CD4-positive, alpha-beta T cell (primary cell): Measurements from ENCODE around the gene AGAP1. TPM values are rescaled to one million over a fixed set of nuclear protein-coding genes. Genes with fewer than 3 reads are reported as not detected.

Source experiments
- ATAC-seq: fragments of 200-7000 bp; cut with Tn5 transposase; one replicate; pipeline ENCODE4 v1.10.0; 2022; ENCODE audit warnings: mild to moderate bottlenecking; ENCODE audit not compliant: poor library complexity
- CTCF ChIA-PET: fragments of 350-600 bp; sonication (Branson Sonifier 250); formaldehyde crosslinking; loops from one replicate; lab custom pipeline; 2021; ENCODE audit warnings: antibody characterized with exemption, inconsistent platforms; lab: Charles Lee
- POLR2A ChIA-PET: fragments of 350-600 bp; sonication (Branson Sonifier 250); formaldehyde crosslinking; loops from one replicate; lab custom pipeline; 2021; ENCODE audit warnings: antibody characterized with exemption, inconsistent platforms; lab: Charles Lee
- DNase-seq, 14 experiments: peaks; one replicate each; pipeline ENCODE4 v3.0.0-alpha.2; 2013 to 2020; ENCODE audit warnings: mixed read lengths in 2 of 14
- H3K27ac ChIP-seq, 2 donors: one replicate each; pipeline versions ENCODE4 v1.5.1 to v1.7.0; 2013; ENCODE audit warnings: low read length in 2 of 2, low read depth in 1 of 2, mild to moderate bottlenecking in 1 of 2
- H3K27me3 ChIP-seq, 2 experiments: 1 replicate in 1 of 2; 2 replicates in 1 of 2; pipeline versions ENCODE4 v1.6.1 to v1.7.0; 2013; ENCODE audit warnings: low read length in 2 of 2, control low read depth in 1 of 2, mild to moderate bottlenecking in 1 of 2, moderate library complexity in 1 of 2; ENCODE audit not compliant: insufficient read depth in 2 of 2, control insufficient read depth in 1 of 2
- H3K36me3 ChIP-seq: one replicate; pipeline ENCODE4 v1.6.1; 2013; ENCODE audit warnings: low read length, control low read depth; ENCODE audit not compliant: insufficient read depth
- H3K4me1 ChIP-seq: one replicate; pipeline ENCODE4 v1.6.1; 2013; ENCODE audit warnings: low read length, control low read depth; ENCODE audit not compliant: insufficient read depth
- H3K4me3 ChIP-seq: one replicate; pipeline ENCODE4 v1.5.1; 2013; ENCODE audit warnings: mild to moderate bottlenecking, low read length, moderate library complexity
- H3K9me3 ChIP-seq, 2 experiments: 1 replicate in 1 of 2; 2 replicates in 1 of 2; pipeline versions ENCODE4 v1.6.1 to v1.7.0; 2013; ENCODE audit warnings: low read length in 2 of 2, mild to moderate bottlenecking in 2 of 2, control low read depth in 1 of 2, moderate library complexity in 1 of 2; ENCODE audit not compliant: control insufficient read depth in 1 of 2, insufficient read depth in 1 of 2
- H3K27ac Mint-ChIP-seq: one replicate; pipeline ENCODE4 v1.8.0; 2020; ENCODE audit warnings: mixed read lengths
- H3K27me3 Mint-ChIP-seq: one replicate; pipeline ENCODE4 v1.8.0; 2021; ENCODE audit warnings: mixed read lengths
- H3K36me3 Mint-ChIP-seq: one replicate; pipeline ENCODE4 v1.8.0; 2021; ENCODE audit warnings: low read depth, mixed read lengths
- H3K4me1 Mint-ChIP-seq: one replicate; pipeline ENCODE4 v1.8.0; 2021; ENCODE audit warnings: low read depth, mixed read lengths
- H3K4me3 Mint-ChIP-seq: one replicate; pipeline ENCODE4 v1.8.0; 2020; ENCODE audit warnings: mild to moderate bottlenecking, mixed read lengths
- H3K9me3 Mint-ChIP-seq: one replicate; pipeline ENCODE4 v1.8.0; 2020; ENCODE audit warnings: mixed read lengths
- intact Hi-C, 2 experiments: fragments of 100-400 bp; cut with DNase I in 1 of 2; cut with micrococcal nuclease in 1 of 2; formaldehyde crosslinking; loops; one replicate each; pipeline versions ENCODE4 v1.15.1 to v1.9.0; 2023 to 2025; cut with DNase I, micrococcal nuclease
- total RNA-seq, 174 experiments: library from RNA in 2 of 174; stranded (reverse) in 2 of 174; gene quantifications; one replicate each; pipeline ENCODE4 v1.2.3 and lab custom pipeline; 2021 to 2026
- TF ChIP-seq, protein P1 (sequence below): fragments of 200-600 bp; IDR thresholded peaks from one replicate; pipeline ENCODE4 v1.8.0; 2022; ENCODE audit warnings: antibody characterized with exemption, mild to moderate bottlenecking

AGAP1 gene
- total RNA-seq, 2 experiments from 2014 or later, result 2.6 to 3.1 TPM

GRCh38 chr2:235511187-235511661 is 17.4 kb downstream of the AGAP1 start:
- no peak for DNase-seq
- TF ChIP-seq, protein P1, sequence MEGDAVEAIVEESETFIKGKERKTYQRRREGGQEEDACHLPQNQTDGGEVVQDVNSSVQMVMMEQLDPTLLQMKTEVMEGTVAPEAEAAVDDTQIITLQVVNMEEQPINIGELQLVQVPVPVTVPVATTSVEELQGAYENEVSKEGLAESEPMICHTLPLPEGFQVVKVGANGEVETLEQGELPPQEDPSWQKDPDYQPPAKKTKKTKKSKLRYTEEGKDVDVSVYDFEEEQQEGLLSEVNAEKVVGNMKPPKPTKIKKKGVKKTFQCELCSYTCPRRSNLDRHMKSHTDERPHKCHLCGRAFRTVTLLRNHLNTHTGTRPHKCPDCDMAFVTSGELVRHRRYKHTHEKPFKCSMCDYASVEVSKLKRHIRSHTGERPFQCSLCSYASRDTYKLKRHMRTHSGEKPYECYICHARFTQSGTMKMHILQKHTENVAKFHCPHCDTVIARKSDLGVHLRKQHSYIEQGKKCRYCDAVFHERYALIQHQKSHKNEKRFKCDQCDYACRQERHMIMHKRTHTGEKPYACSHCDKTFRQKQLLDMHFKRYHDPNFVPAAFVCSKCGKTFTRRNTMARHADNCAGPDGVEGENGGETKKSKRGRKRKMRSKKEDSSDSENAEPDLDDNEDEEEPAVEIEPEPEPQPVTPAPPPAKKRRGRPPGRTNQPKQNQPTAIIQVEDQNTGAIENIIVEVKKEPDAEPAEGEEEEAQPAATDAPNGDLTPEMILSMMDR, result no peak
- H3K4me3 Mint-ChIP-seq, result no peak overlapping the region
- H3K9me3 ChIP-seq, result peaks cover 0 to 18% of the 10 kb centered on the region in 2 experiments
- no peak overlapping the region for H3K27ac Mint-ChIP-seq
- H3K9me3 Mint-ChIP-seq, result no peaks in the 10 kb centered on the region
- CTCF ChIA-PET, result no interaction called here
- H3K36me3 Mint-ChIP-seq, result no peaks in the 10 kb centered on the region
- H3K36me3 ChIP-seq, result no peaks in the 10 kb centered on the region
- no peak overlapping the region for H3K4me3 ChIP-seq
- ATAC-seq, result no peak
- H3K4me1 Mint-ChIP-seq, result no peaks in the 10 kb centered on the region
- H3K27me3 Mint-ChIP-seq, result peaks cover 35% of the 10 kb centered on the region
- intact Hi-C loops, result no loop called here
- POLR2A ChIA-PET, result no interaction called here
- peaks cover 0 to 2% of the 10 kb centered on the region in 2 experiments for H3K27me3 ChIP-seq
- no peaks in the 10 kb centered on the region for H3K4me1 ChIP-seq
- H3K27ac ChIP-seq, result no peak overlapping the region

DNA sequence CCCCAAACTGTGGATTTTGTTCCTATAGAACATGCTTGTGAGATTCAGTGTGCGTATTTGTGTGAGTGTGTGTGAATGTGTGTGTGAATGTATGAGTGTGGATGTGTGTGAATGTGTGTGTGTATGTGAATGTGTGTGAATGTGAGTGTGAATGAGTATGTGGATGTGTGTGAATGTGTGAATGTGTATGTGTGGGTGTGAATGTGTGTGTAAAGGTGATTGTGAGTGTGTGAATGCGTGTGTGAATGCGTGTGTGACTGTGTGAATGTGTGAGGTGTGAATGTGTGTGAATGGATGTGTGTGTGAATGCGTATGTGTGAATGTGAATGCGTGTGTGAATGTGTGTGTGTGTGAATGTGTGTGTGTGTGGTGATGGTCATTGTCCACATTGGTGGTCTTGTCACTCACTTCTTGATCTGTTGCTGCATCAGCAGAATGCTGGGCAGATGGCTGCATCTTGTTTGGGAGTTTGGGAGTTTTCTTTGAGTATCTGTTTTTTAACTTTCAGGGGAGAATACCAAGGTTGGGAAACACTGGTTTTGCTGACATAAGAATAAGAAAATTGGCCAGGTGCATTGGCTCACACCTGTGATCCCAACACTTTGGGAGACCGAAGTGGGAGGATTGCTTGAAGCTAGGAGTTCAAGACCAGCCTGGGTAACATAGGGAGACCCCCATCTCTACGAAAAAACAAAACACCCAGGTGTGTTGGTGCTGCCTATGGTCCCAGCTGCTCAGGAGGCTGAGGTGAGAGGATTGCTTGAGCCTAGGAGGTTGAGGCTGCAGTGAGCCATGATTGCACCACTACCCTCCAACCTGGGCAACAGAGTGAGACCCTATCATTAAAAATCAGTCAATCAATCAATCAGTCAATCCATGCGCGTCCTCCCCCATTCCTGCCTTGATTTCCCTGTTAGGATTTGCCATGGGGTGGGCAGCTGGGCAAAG is 18.2 kb downstream of the AGAP1 start:
- Histone ChIP-seq H3K9me3 (peaks cover 0 to 26% of the 10 kb centered on the region in 2 experiments), H3K27ac (no peak overlapping the region), H3K4me3 (no peak overlapping the region), H3K27me3 (peaks cover 0 to 2% of the 10 kb centered on the region in 2 experiments), H3K36me3 (no peaks in the 10 kb centered on the region), H3K4me1 (no peaks in the 10 kb centered on the region)
- H3K4me1 Mint-ChIP-seq, result no peaks in the 10 kb centered on the region
- DNase-seq (no peak), ATAC-seq (no peak)
- CTCF ChIA-PET, result no interaction called here
- no peak overlapping the region for H3K27ac Mint-ChIP-seq
- POLR2A ChIA-PET, result no interaction called here
- H3K36me3 Mint-ChIP-seq, result no peaks in the 10 kb centered on the region
- H3K9me3 Mint-ChIP-seq, result no peaks in the 10 kb centered on the region
- peaks cover 28% of the 10 kb centered on the region for H3K27me3 Mint-ChIP-seq
- TF ChIP-seq, protein P1, result no peak
- no peak overlapping the region for H3K4me3 Mint-ChIP-seq
- intact Hi-C loops, result no loop called here

- Mint-ChIP-seq H3K36me3 (no peaks in the 10 kb centered on the region), H3K27ac (no peak overlapping the region), H3K4me3 (no peak overlapping the region), H3K27me3 (peaks cover 25% of the 10 kb centered on the region), H3K9me3 (no peaks in the 10 kb centered on the region), H3K4me1 (no peaks in the 10 kb centered on the region)
- CTCF ChIA-PET, result no interaction called here
- TF ChIP-seq, protein P1, result no peak
- peaks cover 0 to 26% of the 10 kb centered on the region in 2 experiments for H3K9me3 ChIP-seq
- H3K36me3 ChIP-seq, result no peaks in the 10 kb centered on the region
- intact Hi-C loops, result no loop called here
- no peak for ATAC-seq
- no peaks in the 10 kb centered on the region for H3K4me1 ChIP-seq
- peaks cover 0 to 2% of the 10 kb centered on the region in 2 experiments for H3K27me3 ChIP-seq
- no peak for DNase-seq
- POLR2A ChIA-PET, result no interaction called here
- H3K4me3 ChIP-seq, result no peak overlapping the region
- H3K27ac ChIP-seq, result no peak overlapping the region
Observed at GRCh38 chr2:235512699-235513053, 18.8 kb downstream of the AGAP1 start.
